H1 (cell line): ENCODE results near the gene RAD18. TPM values are rescaled to one million over a fixed set of nuclear protein-coding genes. Genes with fewer than 3 reads are reported as not detected.

ENCODE experiments used
- CTCF ChIA-PET: fragments of 300-600 bp; sonication (Branson Sonifier 250); formaldehyde crosslinking; loops from one replicate; lab custom pipeline; 2021; ENCODE audit not compliant: partially characterized antibody; lab: Charles Lee
- POLR2A ChIA-PET: fragments of 300-600 bp; sonication (Branson Sonifier 250); formaldehyde crosslinking; loops from one replicate; lab custom pipeline; 2021; ENCODE audit warnings: inconsistent platforms; ENCODE audit not compliant: partially characterized antibody; lab: Charles Lee
- DNase-seq, 2 experiments: peaks; one replicate each; pipeline versions ENCODE4 v3.0.0 to v3.0.0-alpha.2; 2010 to 2022; ENCODE audit warnings: low spot score in 2 of 2, low read depth in 1 of 2, mixed read lengths in 1 of 2
- FAIRE-seq: peaks from 2 replicates; lab custom pipeline; 2011; peaks lifted over from hg19 to GRCh38; lab: Jason Lieb, UNC
- H2AFZ ChIP-seq: 2 replicates; pipeline ENCODE4 v1.8.1; 2012; ENCODE audit warnings: low read length, inconsistent platforms
- H2AK5ac ChIP-seq: 2 replicates; pipeline ENCODE4 v1.6.1; 2013; ENCODE audit warnings: low read depth, low read length
- H2BK120ac ChIP-seq: replicated peaks from 2 replicates; pipeline ENCODE3; 2013; ENCODE audit warnings: low read depth, low read length, inconsistent platforms
- H2BK12ac ChIP-seq: 2 replicates; pipeline ENCODE4 v1.6.1; 2013; ENCODE audit warnings: low read depth, low read length
- H2BK15ac ChIP-seq: 2 replicates; pipeline ENCODE4 v1.6.1; 2013; ENCODE audit warnings: low read length
- H2BK20ac ChIP-seq: 2 replicates; pipeline ENCODE4 v1.6.1; 2013; ENCODE audit warnings: low read length
- H2BK5ac ChIP-seq: 2 replicates; pipeline ENCODE4 v1.6.1; 2013; ENCODE audit warnings: low read depth, low read length
- H3K14ac ChIP-seq: 2 replicates; pipeline ENCODE4 v1.6.1; 2013; ENCODE audit warnings: inconsistent platforms; ENCODE audit not compliant: insufficient read length
- H3K18ac ChIP-seq: 2 replicates; pipeline ENCODE4 v1.6.1; 2013; ENCODE audit warnings: low read length; ENCODE audit errors: extremely low read depth
- H3K23ac ChIP-seq: 2 replicates; pipeline ENCODE4 v1.6.1; 2013; ENCODE audit warnings: inconsistent platforms; ENCODE audit not compliant: insufficient read length
- H3K23me2 ChIP-seq: 2 replicates; pipeline ENCODE4 v1.6.1; 2013; ENCODE audit warnings: low read depth, low read length
- H3K27ac ChIP-seq: 2 replicates; pipeline ENCODE4 v1.6.1; 2011; ENCODE audit warnings: low read depth, low read length, inconsistent platforms
- H3K27me3 ChIP-seq, 4 experiments: replicated peaks in 1 of 4; 1 replicate in 1 of 4; 2 replicates in 3 of 4; pipeline versions ENCODE4 v1.6.1 to v1.8.1; 2011 to 2013; ENCODE audit warnings: low read length in 3 of 4, mild to moderate bottlenecking in 3 of 4, inconsistent platforms in 2 of 4, mixed read lengths in 2 of 4, moderate library complexity in 1 of 4; ENCODE audit not compliant: control insufficient read depth in 3 of 4, insufficient read depth in 3 of 4; ENCODE audit errors: extremely low read depth in 1 of 4
- H3K36me3 ChIP-seq, 4 experiments: 2 replicates each; pipeline versions ENCODE4 v1.6.1 to v1.8.1; 2011 to 2013; ENCODE audit warnings: mild to moderate bottlenecking in 4 of 4, low read length in 3 of 4, moderate library complexity in 2 of 4, control low read depth in 1 of 4, inconsistent platforms in 1 of 4; ENCODE audit not compliant: insufficient read depth in 4 of 4, control insufficient read depth in 2 of 4
- H3K4ac ChIP-seq: replicated peaks from 2 replicates; pipeline ENCODE3; 2013; ENCODE audit warnings: low read length, low read depth, mixed read lengths, inconsistent platforms; ENCODE audit not compliant: insufficient read length
- H3K4me1 ChIP-seq, 4 experiments: replicated peaks in 1 of 4; 1 replicate in 1 of 4; 2 replicates in 3 of 4; pipeline versions ENCODE4 v1.6.1 to v1.8.1; 2011 to 2013; ENCODE audit warnings: low read length in 3 of 4, inconsistent platforms in 2 of 4, mixed read lengths in 1 of 4; ENCODE audit not compliant: insufficient read depth in 4 of 4, control insufficient read depth in 3 of 4
- H3K4me2 ChIP-seq, 2 experiments: 2 replicates each; pipeline versions ENCODE4 v1.6.1 to v1.8.1; 2011 to 2013; ENCODE audit warnings: low read depth in 2 of 2, low read length in 2 of 2, control low read depth in 1 of 2, inconsistent platforms in 1 of 2, mild to moderate bottlenecking in 1 of 2; ENCODE audit not compliant: insufficient read depth in 1 of 2
- H3K4me3 ChIP-seq, 4 experiments: fragments of 200-600, 300-600 bp in 1 of 4; sonication (generic), shearing (Covaris generic), sonication (Bioruptor Twin) in 1 of 4; 2 replicates each; pipeline versions ENCODE4 v1.5.1 to v1.8.1; 2011 to 2016; ENCODE audit warnings: low read length in 4 of 4, low read depth in 3 of 4, control low read depth in 2 of 4, inconsistent platforms in 2 of 4, mild to moderate bottlenecking in 2 of 4, mixed read lengths in 1 of 4, moderate library complexity in 1 of 4; ENCODE audit not compliant: insufficient read depth in 2 of 4; ENCODE audit errors: extremely low read depth in 1 of 4
- H3K56ac ChIP-seq: replicated peaks from 2 replicates; pipeline ENCODE3; 2013; ENCODE audit warnings: low read depth, mild to moderate bottlenecking, mixed read lengths, low read length, inconsistent platforms; ENCODE audit not compliant: insufficient read length
- H3K79me1 ChIP-seq: 2 replicates; pipeline ENCODE4 v1.6.1; 2013; ENCODE audit warnings: low read depth, low read length, control low read depth
- H3K79me2 ChIP-seq, 2 experiments: 2 replicates each; pipeline versions ENCODE4 v1.6.1 to v1.8.1; 2012 to 2013; ENCODE audit warnings: low read length in 2 of 2, mild to moderate bottlenecking in 2 of 2, inconsistent platforms in 1 of 2; ENCODE audit not compliant: insufficient read depth in 2 of 2, control insufficient read depth in 1 of 2
- H3K9ac ChIP-seq, 4 experiments: replicated peaks in 1 of 4; 1 replicate in 1 of 4; 2 replicates in 3 of 4; pipeline versions ENCODE4 v1.6.1 to v1.8.1; 2011 to 2013; ENCODE audit warnings: low read depth in 3 of 4, low read length in 3 of 4, control low read depth in 2 of 4, mild to moderate bottlenecking in 2 of 4, moderate library complexity in 2 of 4, inconsistent platforms in 1 of 4; ENCODE audit errors: extremely low read depth in 1 of 4
- H3K9me3 ChIP-seq, 2 experiments: 2 replicates each; pipeline versions ENCODE4 v1.6.1 to v1.8.1; 2012 to 2013; ENCODE audit warnings: mild to moderate bottlenecking in 2 of 2, moderate library complexity in 2 of 2, control low read depth in 1 of 2, inconsistent platforms in 1 of 2, low read depth in 1 of 2, low read length in 1 of 2, mixed read lengths in 1 of 2; ENCODE audit not compliant: insufficient read depth in 2 of 2
- H4K20me1 ChIP-seq, 2 experiments: replicated peaks in 1 of 2; 2 replicates each; pipeline versions ENCODE3 to v1.8.1; 2011 to 2013; ENCODE audit warnings: inconsistent platforms in 2 of 2, low read length in 2 of 2, mild to moderate bottlenecking in 1 of 2; ENCODE audit not compliant: insufficient read depth in 2 of 2, control insufficient read depth in 1 of 2
- H4K5ac ChIP-seq: 2 replicates; pipeline ENCODE4 v1.6.1; 2013; ENCODE audit warnings: low read length, low read depth, mixed read lengths, inconsistent platforms; ENCODE audit not compliant: insufficient read length
- H4K8ac ChIP-seq: 2 replicates; pipeline ENCODE4 v1.8.0; 2013; ENCODE audit warnings: mild to moderate bottlenecking, moderate library complexity, low read length, inconsistent platforms; ENCODE audit not compliant: insufficient read depth; ENCODE audit errors: extremely low read depth
- H4K91ac ChIP-seq: replicated peaks from 2 replicates; pipeline ENCODE3; 2013; ENCODE audit warnings: low read length, mixed read lengths, inconsistent platforms; ENCODE audit not compliant: insufficient read length
- TEAD4 ChIP-seq: IDR thresholded peaks from 2 replicates; pipeline ENCODE4 v1.6.1; 2012; ENCODE audit warnings: low read depth, low read length, inconsistent platforms, mixed read lengths
- WGBS, 2 experiments: shearing (Covaris generic) in 1 of 2; methylation state at CpG; one replicate each; pipeline versions ENCODE4 v1.1.6 to v1.1.7; 2013 to 2015; ENCODE audit warnings: low lambda C conversion rate in 2 of 2, mixed read lengths in 2 of 2, inconsistent platforms in 1 of 2, low coverage in 1 of 2, missing lambda C conversion rate in 1 of 2; ENCODE audit not compliant: insufficient replicate concordance in 2 of 2, insufficient coverage in 1 of 2, insufficient read length in 1 of 2; ENCODE audit errors: extremely low coverage in 1 of 2, missing lambda C conversion rate in 1 of 2; 5-methylcytosine and 5-hydroxymethylcytosine counted together
- polyA plus RNA-seq, 7 experiments: library from polyadenylated mRNA; depleted of rRNA in 3 of 7; stranded (reverse) in 5 of 7; unstranded in 2 of 7; fragments of >200 nt in 5 of 7; fragments of 200-250 nt in 2 of 7; gene quantifications; 1 replicate in 5 of 7; 2 replicates in 1 of 7; 4 replicates in 1 of 7; pipeline versions ENCODE4 v1.2.1 to v1.2.3, GENCODE V29; 2011 to 2013; ENCODE audit warnings: missing spikeins in 2 of 7, mixed read lengths in 2 of 7
- total RNA-seq: library from RNA; stranded (reverse); fragmentation: NEBNext Ultra II Directional; extraction: Animal tissue kit (Norgen Biotek cat#: 25700); gene quantifications from 2 replicates; pipeline ENCODE4 v1.2.1, GENCODE V29; 2021

The RAD18 gene
- total and polyA plus RNA-seq, 2 of the 8 experiments (the other 6 are each of a cell fraction or from before 2014, with no cell fraction given), result 13.0 to 23.2 TPM

GRCh38 chr3:8891774-8892173, 71.5 kb downstream of the RAD18 start:
- CTCF ChIA-PET, result no interaction called here
- Histone ChIP-seq H3K27ac (no peak overlapping the region), H3K9ac (no peak overlapping the region)

More at GRCh38 chr3:8891774-8892173, 71.5 kb downstream of the RAD18 start:
- Histone ChIP-seq H3K18ac (no peak overlapping the region), H3K4ac (no peak overlapping the region), H3K36me3 (no peaks in the 10 kb centered on the region; a peak in 2 of 8 replicates), H3K79me2 (no peaks in the 10 kb centered on the region), H4K8ac (no peak overlapping the region), H3K14ac (no peak overlapping the region), H2AFZ (no peak overlapping the region), H2BK20ac (no peak overlapping the region), H3K56ac (no peak overlapping the region), H2BK120ac (no peak overlapping the region), H4K20me1 (no peaks in the 10 kb centered on the region), H3K4me3 (no peak overlapping the region), H3K23me2 (no peaks in the 10 kb centered on the region), H3K27me3 (no peaks in the 10 kb centered on the region), H3K79me1 (no peaks in the 10 kb centered on the region), H2BK5ac (no peak overlapping the region), H3K9me3 (no peaks in the 10 kb centered on the region), H2BK12ac (no peak overlapping the region), H3K4me1 (no peaks in the 10 kb centered on the region), H3K23ac (no peak overlapping the region), H2BK15ac (no peak overlapping the region), H3K4me2 (no peak overlapping the region), H2AK5ac (no peak overlapping the region), H4K91ac (no peak overlapping the region), H4K5ac (no peak overlapping the region)
- no peak for DNase-seq
- TF ChIP-seq TEAD4, result no peak
- POLR2A ChIA-PET, result no interaction called here
- FAIRE-seq, result no peak
- 84% methylated on average over 1 of the region's 1 CpG; no CpG with 5 or more reads in 1 of the 2 experiments for WGBS, 2 experiments
